HCT116 (cell line): ENCODE results near the gene MRGPRX2.

ENCODE experiments used
- ATF3 ChIP-seq: IDR thresholded peaks from 2 replicates; pipeline ENCODE4 v1.6.1; 2012
- CTCF ChIP-seq, 3 experiments: fragments of 200-600 bp in 1 of 3; sonication (generic) in 1 of 3; IDR thresholded peaks in 2 of 3; conservative IDR thresholded peaks in 1 of 3; 2 replicates each; pipeline ENCODE4 v1.5.1; 2012 to 2017; ENCODE audit warnings: low read depth in 2 of 3, low read length in 2 of 3, antibody characterized with exemption in 1 of 3, borderline replicate concordance in 1 of 3, control low read depth in 1 of 3, mild to moderate bottlenecking in 1 of 3, mixed read lengths in 1 of 3, mixed run types in 1 of 3, moderate library complexity in 1 of 3; ENCODE audit not compliant: insufficient read depth in 1 of 3
- JUND ChIP-seq: IDR thresholded peaks from 2 replicates; pipeline ENCODE4 v1.6.1; 2012
- POLR2AphosphoS5 ChIP-seq: IDR thresholded peaks from 2 replicates; pipeline ENCODE4 v1.6.1; 2011; ENCODE audit warnings: mild to moderate bottlenecking, low read depth, low read length, moderate library complexity
- REST ChIP-seq: IDR thresholded peaks from 2 replicates; pipeline ENCODE4 v1.6.1; 2012; ENCODE audit warnings: low read depth
- SP1 ChIP-seq: IDR thresholded peaks from 2 replicates; pipeline ENCODE4 v1.6.1; 2012; ENCODE audit warnings: low read depth

GRCh38 chr11:19018901-19019300 lies 41.6 kb downstream of the MRGPRX2 start:
- TF ChIP-seq CTCF (IDR thresholded peaks at IDR 0.05 in 2 of 3, conservative IDR thresholded peaks at IDR 0.05 in 1 of 3; ENCODE audit: borderline replicate concordance in 1 of 3, insufficient read depth in 1 of 3, low read depth in 2 of 3, low read length in 2 of 3), result no peak
- no peak for TF ChIP-seq ATF3
- TF ChIP-seq SP1, result no peak
- no peak for TF ChIP-seq JUND
- TF ChIP-seq REST, result peak; percentile 52
- TF ChIP-seq POLR2AphosphoS5, result no peak
